Measurements from ENCODE around the gene EEF1B2. TPM values are rescaled to one million over a fixed set of nuclear protein-coding genes. Genes with fewer than 3 reads are reported as not detected.
"Not testable (repeated sequence)": the region's sequence is repeated elsewhere in the genome, so short reads cannot be mapped to it uniquely, and the experiment has no call there.

EEF1B2 gene
- total RNA-seq, 1 donor from 2014 or later: 470 TPM

DNA sequence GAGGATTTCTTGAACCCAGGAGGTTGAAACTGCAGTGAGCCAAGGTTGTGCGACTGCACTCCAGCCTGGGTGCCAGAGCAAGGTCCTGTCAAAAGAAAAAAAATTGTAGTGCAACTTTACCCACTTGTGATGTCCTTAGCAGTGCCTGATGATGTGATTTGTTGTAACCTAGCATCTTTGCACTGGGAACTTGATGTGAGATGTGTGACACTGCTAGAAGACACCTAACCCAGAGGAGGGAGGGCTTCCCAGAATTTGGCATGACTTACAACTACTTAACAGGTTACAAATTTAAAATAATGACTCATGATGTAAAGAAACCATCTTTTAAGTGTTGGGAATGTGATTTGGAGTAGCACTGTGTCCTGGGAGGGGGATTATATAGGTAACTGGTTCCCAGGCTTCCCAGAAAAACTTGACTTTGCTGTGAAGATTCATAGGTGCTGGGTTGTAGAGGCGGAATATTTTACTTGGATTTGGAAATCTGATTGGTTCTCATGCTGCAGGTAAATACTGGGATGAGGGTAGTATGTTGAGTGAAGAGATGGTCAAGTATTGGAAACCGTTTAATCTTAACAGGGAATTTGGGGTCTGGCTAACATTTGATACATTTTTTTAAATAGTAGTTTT is 3.7 kb downstream of the EEF1B2 start:
- no peak for DNase-seq (ENCODE audit: low spot score)

DNA sequence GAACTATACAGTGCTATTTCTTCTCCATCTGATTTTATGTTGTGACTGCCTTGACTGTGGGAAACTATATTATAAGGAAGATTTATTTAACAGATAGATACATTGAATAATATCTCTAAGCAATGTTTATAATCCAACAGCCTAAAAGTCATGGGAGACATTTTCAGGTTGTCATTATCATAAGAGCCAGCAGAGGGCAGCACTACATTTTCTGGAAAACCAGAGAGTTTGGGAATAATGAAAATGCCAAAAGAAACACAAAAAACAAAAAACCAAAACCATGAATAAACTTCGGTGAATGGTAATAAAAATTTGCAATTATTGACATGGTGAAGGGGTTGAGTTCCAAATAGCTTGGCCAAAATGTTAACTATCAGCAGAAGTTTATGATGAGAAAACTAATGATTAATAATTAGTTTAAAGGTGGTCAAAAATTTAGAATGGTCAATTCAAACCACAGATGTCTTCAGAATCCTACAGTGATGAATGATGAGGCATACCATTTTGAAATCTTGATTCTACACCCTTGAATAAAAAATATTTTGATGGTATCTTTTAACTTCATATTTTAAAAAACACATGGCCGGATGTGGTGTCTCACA is 4.7 kb downstream of the EEF1B2 start:
- DNase-seq (ENCODE audit: low spot score): no peak

DNA sequence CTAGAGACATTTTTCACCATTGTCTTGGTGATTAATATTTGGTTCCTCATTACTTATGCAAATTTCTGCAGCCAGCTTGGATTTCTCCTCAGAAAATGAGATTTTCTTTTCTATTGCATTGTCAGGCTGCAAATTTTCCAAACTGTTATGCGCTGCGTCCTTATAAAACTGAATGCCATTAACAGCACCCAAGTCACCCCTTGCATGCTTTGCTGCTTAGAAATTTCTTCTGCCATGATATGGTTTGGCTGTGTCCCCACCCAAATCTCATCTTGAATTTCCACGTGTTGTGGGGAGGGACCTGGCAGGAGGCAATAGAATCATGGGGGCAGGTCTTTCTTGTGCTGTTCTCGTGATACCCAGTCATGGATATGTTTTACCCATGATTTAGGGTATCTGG is 8.5 kb downstream of the EEF1B2 start:
- not testable (repeated sequence) for DNase-seq (ENCODE audit: low spot score)

GRCh38 chr2:206171624-206172397 is 12.1 kb downstream of the EEF1B2 start:
- not testable (repeated sequence) for DNase-seq (ENCODE audit: low spot score)

- no peak for DNase-seq (ENCODE audit: low spot score)
These were observed 13.5 kb downstream of the EEF1B2 start for GRCh38 chr2:206173147-206173546.

GRCh38 chr2:206176121-206176520 is 16.4 kb downstream of the EEF1B2 start:
- no peak for DNase-seq (ENCODE audit: low spot score)

- no peak for DNase-seq (ENCODE audit: low spot score)
These were observed 17.2 kb downstream of the EEF1B2 start for GRCh38 chr2:206176901-206177300.

- not testable (repeated sequence) for DNase-seq (ENCODE audit: low spot score)
These were observed 21.8 kb downstream of the EEF1B2 start for GRCh38 chr2:206181526-206181925.

DNA sequence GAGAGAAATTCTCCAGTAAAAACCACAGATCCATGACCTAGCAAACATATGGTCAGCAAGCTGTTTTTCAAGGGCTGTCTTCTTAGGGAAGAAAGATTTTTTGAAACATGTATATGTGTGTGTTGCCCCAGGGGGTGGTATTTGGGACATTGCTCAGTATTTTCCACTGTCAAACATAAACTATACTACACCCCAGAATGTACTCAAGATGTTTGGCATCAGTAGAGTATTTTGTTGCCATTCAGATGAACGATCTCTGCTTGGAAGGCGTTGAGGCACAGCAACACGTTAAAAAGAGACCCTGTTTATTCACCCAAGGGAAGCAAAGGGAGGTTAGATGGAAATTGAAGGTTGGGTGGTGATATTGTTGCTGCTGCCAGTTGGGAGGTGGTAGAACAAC is 30.0 kb downstream of the EEF1B2 start:
- DNase-seq (ENCODE audit: low spot score): no peak

GRCh38 chr2:206190111-206190510 is 30.4 kb downstream of the EEF1B2 start:
- DNase-seq (ENCODE audit: low spot score): no peak

GRCh38 chr2:206190689-206191088 is 31.0 kb downstream of the EEF1B2 start:
- no peak for DNase-seq (ENCODE audit: low spot score)

GRCh38 chr2:206192157-206192556 is 32.5 kb downstream of the EEF1B2 start:
- DNase-seq (ENCODE audit: low spot score): no peak

DNA sequence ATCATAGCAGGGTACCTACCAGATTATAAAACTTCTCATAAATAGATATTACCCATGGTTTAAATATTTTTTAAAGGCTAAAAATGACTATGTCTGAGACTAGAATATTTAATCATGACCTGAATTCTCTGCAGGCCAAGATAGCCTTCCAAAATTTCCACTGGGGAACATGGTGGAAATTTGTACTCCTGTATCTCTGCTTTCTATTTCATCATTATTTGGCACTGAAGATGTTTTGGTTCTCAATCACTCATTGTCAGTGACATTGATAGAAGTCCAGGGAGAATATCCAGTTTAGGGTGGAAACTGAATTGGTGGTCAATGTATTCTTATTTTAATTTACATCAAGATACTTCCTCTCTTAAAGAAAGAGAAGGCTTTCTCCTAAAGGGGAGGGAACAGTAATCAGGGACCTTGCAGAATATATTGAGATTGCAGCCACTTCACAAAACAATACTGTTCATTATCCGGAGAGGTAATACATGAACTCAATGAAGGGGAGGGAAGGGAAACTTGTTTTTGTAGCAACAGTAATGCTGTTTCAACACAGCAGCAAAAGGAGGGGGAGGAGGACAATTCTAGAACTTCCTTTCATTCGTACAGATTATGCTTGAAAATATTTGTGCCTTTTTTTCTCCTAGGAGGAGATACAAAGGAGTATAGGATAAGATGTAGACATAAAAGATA is 34.1 kb downstream of the EEF1B2 start:
- DNase-seq (ENCODE audit: low spot score): no peak

DNA sequence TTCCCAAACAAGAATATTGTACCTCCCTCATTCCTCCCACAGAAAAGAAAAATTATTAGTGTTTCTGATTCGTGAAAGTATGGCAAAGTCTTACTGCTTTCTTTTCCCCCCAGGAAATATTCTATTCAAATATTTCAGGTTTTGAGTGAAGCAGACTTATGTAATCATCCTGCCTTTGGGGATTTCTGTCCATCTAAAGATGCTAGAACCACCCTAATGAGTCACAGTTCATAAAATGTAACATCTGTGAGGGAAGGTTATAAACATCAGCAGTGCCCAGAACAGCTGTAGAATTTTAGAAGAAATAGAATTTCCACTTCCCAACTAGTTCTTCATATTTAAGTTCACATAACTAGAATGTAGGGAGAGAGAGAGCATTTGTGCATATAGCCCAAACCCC is 39.0 kb downstream of the EEF1B2 start:
- DNase-seq (ENCODE audit: low spot score): no peak

- no peak for DNase-seq (ENCODE audit: low spot score)
These were observed 41.6 kb downstream of the EEF1B2 start for GRCh38 chr2:206201075-206201848.

DNA sequence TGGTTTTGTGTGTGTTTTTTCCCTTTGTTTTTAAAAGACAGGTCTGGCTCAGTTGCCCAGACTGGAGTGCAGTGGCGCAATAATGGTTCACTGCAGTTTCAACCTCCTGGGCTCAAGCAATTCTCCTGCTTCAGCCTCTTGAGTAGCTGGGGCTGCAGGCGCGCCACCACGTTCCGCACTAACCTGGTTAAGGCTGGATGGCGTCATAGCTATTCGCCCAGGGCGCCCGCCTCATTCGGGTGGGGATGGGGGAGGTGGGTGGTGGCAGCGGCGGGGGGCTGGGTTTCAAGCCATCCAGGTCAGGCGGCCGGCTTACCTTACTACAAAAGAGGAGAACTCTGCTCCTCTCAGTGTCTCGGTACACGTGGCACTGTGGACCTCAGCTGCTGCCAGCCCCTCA is 42.8 kb downstream of the EEF1B2 start:
- DNase-seq (ENCODE audit: low spot score): no peak

GRCh38 chr2:206203331-206203730 is 43.6 kb downstream of the EEF1B2 start:
- no peak for DNase-seq (ENCODE audit: low spot score)

DNA sequence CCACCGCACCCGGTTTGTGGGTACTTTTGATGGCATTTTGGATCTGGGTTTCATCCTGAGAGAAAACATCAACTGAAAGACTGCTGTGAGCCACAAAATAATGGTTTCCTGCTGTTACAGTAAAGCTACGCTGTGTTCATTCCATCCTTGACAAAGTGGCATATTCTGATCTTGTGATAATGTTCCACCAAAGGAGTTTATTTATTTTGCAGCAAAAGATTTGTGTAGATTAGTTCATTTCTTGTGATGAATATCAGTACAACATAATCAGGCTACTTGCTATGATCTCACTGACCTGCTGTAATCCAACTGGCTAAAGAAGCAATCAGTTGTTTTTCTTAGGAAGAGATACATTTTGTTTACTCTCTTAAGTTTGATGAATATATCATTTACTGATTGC is 45.0 kb downstream of the EEF1B2 start:
- DNase-seq (ENCODE audit: low spot score): no peak

- not testable (repeated sequence) for DNase-seq (ENCODE audit: low spot score)
These were observed 47.6 kb downstream of the EEF1B2 start for GRCh38 chr2:206207316-206207715.

DNA sequence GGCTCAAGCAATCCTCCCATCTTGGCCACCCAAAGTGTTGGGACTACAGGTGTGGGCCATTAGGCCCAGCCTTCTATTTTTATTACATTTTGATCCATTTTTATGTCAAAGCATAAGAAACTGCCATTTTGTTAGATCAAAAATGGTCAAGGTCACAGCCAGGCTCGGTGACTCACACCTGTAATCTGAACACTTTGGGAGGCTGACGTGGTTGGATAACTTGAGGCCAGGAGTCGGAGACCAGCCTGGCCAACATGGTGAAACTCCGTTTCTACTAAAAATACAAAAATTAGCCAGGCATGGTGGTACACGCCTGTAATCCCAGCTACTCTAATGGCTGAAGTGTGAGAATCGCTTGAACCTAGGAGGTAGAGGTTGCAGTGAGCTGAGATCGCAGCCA is 49.2 kb downstream of the EEF1B2 start:
- no peak for DNase-seq (ENCODE audit: low spot score)

- DNase-seq (ENCODE audit: low spot score): no peak
These were observed 52.1 kb downstream of the EEF1B2 start for GRCh38 chr2:206211657-206212255.
